HEK293 (cell line): ENCODE data around the gene ZSCAN31.

ENCODE experiments used
- CTCF ChIA-PET: fragments of 350-600 bp; formaldehyde crosslinking; extraction: SDS; loops from one replicate; lab custom pipeline; 2021; ENCODE audit warnings: antibody characterized with exemption; lab: Yijun Ruan, JAX
- POLR2A ChIA-PET: fragments of 300-600 bp; formaldehyde crosslinking; extraction: SDS; loops from one replicate; lab custom pipeline; 2020; ENCODE audit warnings: antibody characterized with exemption, inconsistent platforms; lab: Yijun Ruan, JAX
- H3K27ac ChIP-seq: fragments of 200-500 bp; sonication (Bioruptor generic); 2 replicates; pipeline ENCODE4 v1.5.1; 2014; ENCODE audit warnings: low read depth, low read length, control low read depth, inconsistent platforms; ENCODE audit errors: extremely low read depth
- H3K36me3 ChIP-seq, 2 experiments: fragments of 200-500 bp in 1 of 2; sonication (Bioruptor generic) in 1 of 2; 1 replicate in 1 of 2; 2 replicates in 1 of 2; pipeline ENCODE4 v1.5.1; 2014 to 2017; ENCODE audit warnings: inconsistent platforms in 2 of 2, low read length in 2 of 2; ENCODE audit not compliant: control insufficient read depth in 2 of 2, insufficient read depth in 1 of 2
- H3K4me1 ChIP-seq: fragments of 200-500 bp; sonication (Bioruptor generic); 2 replicates; pipeline ENCODE4 v1.5.1; 2014; ENCODE audit warnings: mild to moderate bottlenecking, low read length, inconsistent platforms; ENCODE audit not compliant: control insufficient read depth, insufficient read depth
- H3K4me3 ChIP-seq: 2 replicates; pipeline ENCODE4 v1.5.1; 2011; ENCODE audit warnings: low read depth, mild to moderate bottlenecking, control low read depth, low read length, moderate library complexity
- H3K9me3 ChIP-seq: fragments of 200-500 bp; sonication (Bioruptor generic); 2 replicates; pipeline ENCODE4 v1.5.1; 2014; ENCODE audit warnings: low read depth, low read length, inconsistent platforms; ENCODE audit not compliant: control insufficient read depth, insufficient read depth
- KLF16 ChIP-seq: fragments of 450-650 bp; formaldehyde crosslinking; IDR thresholded peaks from 2 replicates; pipeline ENCODE4 v1.5.1; 2017; ENCODE audit warnings: missing biosample characterization, missing genetic modification characterization
- SCRT2 ChIP-seq: fragments of 450-650 bp; formaldehyde crosslinking; IDR thresholded peaks from 2 replicates; pipeline ENCODE4 v1.5.1; 2016; ENCODE audit warnings: missing biosample characterization, missing genetic modification characterization
- SETDB1 ChIP-seq: IDR thresholded peaks from one replicate; pipeline ENCODE4 v1.6.1; 2017; ENCODE audit warnings: mild to moderate bottlenecking, low read length, moderate library complexity, mixed read lengths; ENCODE audit not compliant: insufficient read length
- ZBTB17 ChIP-seq: fragments of 450-650 bp; formaldehyde crosslinking; IDR thresholded peaks from 2 replicates; pipeline ENCODE4 v1.5.1; 2016; ENCODE audit warnings: missing biosample characterization, missing genetic modification characterization
- ZNF138 ChIP-seq: fragments of 450-650 bp; formaldehyde crosslinking; IDR thresholded peaks from 2 replicates; pipeline ENCODE4 v1.5.1; 2016; ENCODE audit warnings: missing biosample characterization, missing genetic modification characterization, borderline replicate concordance
- ZNF266 ChIP-seq: fragments of 450-650 bp; formaldehyde crosslinking; IDR thresholded peaks from 2 replicates; pipeline ENCODE4 v1.5.1; 2016; ENCODE audit warnings: missing biosample characterization, missing genetic modification characterization, low read depth
- ZNF274 ChIP-seq, 2 experiments: fragments of 200-500 bp in 1 of 2; fragments of 450-650 bp in 1 of 2; sonication (Bioruptor generic) in 1 of 2; formaldehyde crosslinking in 1 of 2; IDR thresholded peaks; 2 replicates each; pipeline versions ENCODE4 v1.5.1 to v1.6.1; 2014 to 2016; ENCODE audit warnings: borderline replicate concordance in 1 of 2, inconsistent platforms in 1 of 2, low read length in 1 of 2, missing biosample characterization in 1 of 2, missing genetic modification characterization in 1 of 2
- ZNF514 ChIP-seq: fragments of 450-650 bp; formaldehyde crosslinking; IDR thresholded peaks from 2 replicates; pipeline ENCODE4 v1.5.1; 2016; ENCODE audit warnings: missing biosample characterization, missing genetic modification characterization
- ZNF544 ChIP-seq: fragments of 450-650 bp; formaldehyde crosslinking; IDR thresholded peaks from 2 replicates; pipeline ENCODE4 v1.5.0; 2017; ENCODE audit warnings: missing biosample characterization, missing genetic modification characterization
- ZNF610 ChIP-seq: fragments of 450-650 bp; formaldehyde crosslinking; IDR thresholded peaks from 2 replicates; pipeline ENCODE4 v1.5.1; 2016; ENCODE audit warnings: missing biosample characterization, missing genetic modification characterization, borderline replicate concordance
- ZNF677 ChIP-seq: fragments of 450-650 bp; IDR thresholded peaks from 2 replicates; pipeline ENCODE4 v1.5.0; 2018; ENCODE audit warnings: missing biosample characterization, mild to moderate bottlenecking, missing genetic modification characterization, moderate library complexity
- ZNF692 ChIP-seq: fragments of 450-650 bp; formaldehyde crosslinking; IDR thresholded peaks from 2 replicates; pipeline ENCODE4 v1.5.1; 2016; ENCODE audit warnings: missing biosample characterization, missing genetic modification characterization
- ZNF747 ChIP-seq: fragments of 450-650 bp; formaldehyde crosslinking; IDR thresholded peaks from 2 replicates; pipeline ENCODE4 v1.5.1; 2016; ENCODE audit warnings: missing biosample characterization, missing genetic modification characterization
- ZSCAN5A ChIP-seq: fragments of 450-650 bp; formaldehyde crosslinking; IDR thresholded peaks from 2 replicates; pipeline ENCODE4 v1.5.1; 2016; ENCODE audit warnings: missing biosample characterization, missing genetic modification characterization
- TF ChIP-seq, protein P1 (sequence below): fragments of 450-650 bp; formaldehyde crosslinking; IDR thresholded peaks from 2 replicates; pipeline ENCODE4 v1.5.1; 2016; ENCODE audit warnings: missing biosample characterization, missing genetic modification characterization
- TF ChIP-seq, protein P2 (sequence below): fragments of 450-650 bp; formaldehyde crosslinking; IDR thresholded peaks from 2 replicates; pipeline ENCODE4 v1.5.1; 2016; ENCODE audit warnings: missing biosample characterization, missing genetic modification characterization

The ZSCAN31 gene

GRCh38 chr6:28345201-28345600 is 9.3 kb upstream of the ZSCAN31 start (continued):
- TF ChIP-seq ZNF610 (no peak), ZNF544 (tag by site-specific recombination) (no peak), ZNF747 (no peak)
- TF ChIP-seq, protein P1, sequence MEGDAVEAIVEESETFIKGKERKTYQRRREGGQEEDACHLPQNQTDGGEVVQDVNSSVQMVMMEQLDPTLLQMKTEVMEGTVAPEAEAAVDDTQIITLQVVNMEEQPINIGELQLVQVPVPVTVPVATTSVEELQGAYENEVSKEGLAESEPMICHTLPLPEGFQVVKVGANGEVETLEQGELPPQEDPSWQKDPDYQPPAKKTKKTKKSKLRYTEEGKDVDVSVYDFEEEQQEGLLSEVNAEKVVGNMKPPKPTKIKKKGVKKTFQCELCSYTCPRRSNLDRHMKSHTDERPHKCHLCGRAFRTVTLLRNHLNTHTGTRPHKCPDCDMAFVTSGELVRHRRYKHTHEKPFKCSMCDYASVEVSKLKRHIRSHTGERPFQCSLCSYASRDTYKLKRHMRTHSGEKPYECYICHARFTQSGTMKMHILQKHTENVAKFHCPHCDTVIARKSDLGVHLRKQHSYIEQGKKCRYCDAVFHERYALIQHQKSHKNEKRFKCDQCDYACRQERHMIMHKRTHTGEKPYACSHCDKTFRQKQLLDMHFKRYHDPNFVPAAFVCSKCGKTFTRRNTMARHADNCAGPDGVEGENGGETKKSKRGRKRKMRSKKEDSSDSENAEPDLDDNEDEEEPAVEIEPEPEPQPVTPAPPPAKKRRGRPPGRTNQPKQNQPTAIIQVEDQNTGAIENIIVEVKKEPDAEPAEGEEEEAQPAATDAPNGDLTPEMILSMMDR, result no peak

DNA sequence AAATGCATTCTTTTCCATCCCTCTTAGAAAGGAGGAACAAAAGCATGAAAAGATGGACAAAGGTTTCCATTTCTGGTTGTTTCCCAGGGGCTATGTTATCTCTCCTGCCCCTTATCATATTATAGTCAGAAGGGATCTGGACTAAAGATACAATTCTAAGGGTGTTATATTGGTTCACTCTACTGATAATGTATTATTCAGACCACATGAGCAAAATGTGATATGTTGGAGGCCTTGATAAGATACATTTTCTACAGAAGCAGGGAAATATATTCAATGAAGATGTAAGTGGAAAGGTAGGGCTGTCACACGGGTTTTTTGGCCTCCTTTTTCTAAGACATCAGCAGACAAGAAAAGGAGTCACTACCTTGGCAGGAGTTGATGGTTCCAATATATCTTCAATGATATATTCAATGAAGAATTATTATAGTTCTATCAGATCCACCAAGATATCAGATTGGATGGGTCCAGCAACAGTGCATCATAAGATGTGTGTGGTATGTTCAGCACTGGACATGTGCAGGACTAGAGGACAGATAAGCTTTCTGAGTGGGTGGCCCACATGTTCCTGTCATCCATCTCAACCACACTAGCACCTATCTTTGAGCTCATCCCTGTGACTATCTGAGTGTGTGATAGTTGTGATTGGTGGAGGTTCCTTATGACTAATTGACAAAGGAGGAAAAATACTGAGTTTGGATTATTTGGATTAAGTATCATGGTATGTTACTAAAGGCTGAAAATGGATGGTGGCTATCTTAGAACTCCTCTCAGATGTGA is 8.1 kb upstream of the ZSCAN31 start:
- Histone ChIP-seq H3K36me3 (no peaks in the 10 kb centered on the region), H3K4me3 (no peak overlapping the region), H3K27ac (no peak overlapping the region), H3K4me1 (no peaks in the 10 kb centered on the region), H3K9me3 (no peaks in the 10 kb centered on the region)
- POLR2A ChIA-PET, result no interaction called here
- CTCF ChIA-PET, result interaction anchor here (0.6 kb wide), 1 partner anchor 14 kb away, joined by 3 read pairs; no protein-coding TSS in a partner anchor
- TF ChIP-seq ZNF692 (tag by site-specific recombination), result no peak
- TF ChIP-seq ZNF514 (tag by site-specific recombination), result no peak
- no peak for TF ChIP-seq ZNF138
- TF ChIP-seq KLF16 (tag by site-specific recombination), result no peak

DNA sequence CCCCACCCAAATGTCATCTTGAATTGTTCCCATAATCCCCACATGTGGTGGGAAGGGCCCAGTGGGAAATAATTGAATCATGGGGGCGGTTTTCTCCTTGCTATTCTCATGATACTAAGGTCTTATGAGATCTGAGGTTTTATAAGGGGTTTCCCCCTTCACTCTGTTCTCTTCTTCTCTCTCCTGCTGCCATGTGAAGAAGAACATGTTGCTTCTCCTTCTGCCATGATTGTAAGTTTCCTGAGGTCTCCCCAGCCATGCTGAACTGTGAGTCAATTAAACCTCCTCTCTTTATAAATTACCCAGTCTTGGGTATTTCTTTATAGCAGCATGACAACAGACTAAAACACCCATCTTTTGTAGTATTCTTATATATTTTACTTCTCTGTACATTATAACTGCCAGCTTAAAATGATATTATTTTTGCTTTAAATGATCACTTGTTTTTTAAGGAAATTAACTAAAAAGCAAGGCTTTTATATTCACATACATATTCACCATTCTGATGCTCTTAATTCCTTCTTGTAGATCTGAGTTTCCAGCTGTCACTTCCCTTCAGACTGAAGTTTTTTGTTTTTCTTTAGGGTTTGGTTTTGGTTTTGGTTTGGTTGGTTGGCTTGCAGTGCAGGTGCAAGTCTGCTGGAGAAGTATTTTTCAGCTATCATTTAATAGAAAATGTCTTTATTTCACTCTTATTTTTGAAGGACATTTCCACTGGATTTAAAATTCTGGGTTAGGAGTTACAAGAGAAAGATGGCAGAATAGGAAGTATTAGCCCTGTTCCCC is 4.6 kb upstream of the ZSCAN31 start:
- Histone ChIP-seq H3K9me3 (no peaks in the 10 kb centered on the region), H3K4me1 (peaks cover 4% of the 10 kb centered on the region; the same call in 1 of the 2 replicates), H3K4me3 (no peak overlapping the region), H3K36me3 (no peaks in the 10 kb centered on the region), H3K27ac (no peak overlapping the region)
- TF ChIP-seq ZNF677 (tag by site-specific recombination) (no peak), SETDB1 (peak; percentile 20)
- POLR2A ChIA-PET, result no interaction called here
- CTCF ChIA-PET, result no interaction called here

- no peaks in the 10 kb centered on the region for H3K9me3 ChIP-seq
- H3K36me3 ChIP-seq, result no peaks in the 10 kb centered on the region
- POLR2A ChIA-PET, result interaction anchor here (0.5 to 4.0 kb wide), 10 partner anchors 8 to 196 kb away, joined by 3 to 37 read pairs (median 18); partner anchors contain the start of genes PGBD1, ZKSCAN3, ZKSCAN4 and ZKSCAN8
- TF ChIP-seq, protein P2, sequence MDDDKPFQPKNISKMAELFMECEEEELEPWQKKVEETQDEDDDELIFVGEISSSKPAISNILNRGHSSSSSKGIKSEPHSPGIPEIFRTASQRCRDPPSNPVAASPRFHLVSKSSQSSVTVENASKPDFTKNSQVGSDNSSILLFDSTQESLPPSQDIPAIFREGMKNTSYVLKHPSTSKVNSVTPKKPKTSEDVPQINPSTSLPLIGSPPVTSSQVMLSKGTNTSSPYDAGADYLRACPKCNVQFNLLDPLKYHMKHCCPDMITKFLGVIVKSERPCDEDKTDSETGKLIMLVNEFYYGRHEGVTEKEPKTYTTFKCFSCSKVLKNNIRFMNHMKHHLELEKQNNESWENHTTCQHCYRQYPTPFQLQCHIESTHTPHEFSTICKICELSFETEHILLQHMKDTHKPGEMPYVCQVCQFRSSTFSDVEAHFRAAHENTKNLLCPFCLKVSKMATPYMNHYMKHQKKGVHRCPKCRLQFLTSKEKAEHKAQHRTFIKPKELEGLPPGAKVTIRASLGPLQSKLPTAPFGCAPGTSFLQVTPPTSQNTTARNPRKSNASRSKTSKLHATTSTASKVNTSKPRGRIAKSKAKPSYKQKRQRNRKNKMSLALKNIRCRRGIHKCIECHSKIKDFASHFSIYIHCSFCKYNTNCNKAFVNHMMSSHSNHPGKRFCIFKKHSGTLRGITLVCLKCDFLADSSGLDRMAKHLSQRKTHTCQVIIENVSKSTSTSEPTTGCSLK, result no peak
- TF ChIP-seq ZNF274 (IDR thresholded peaks at IDR 0.05; ENCODE audit: low read length) (no peak), ZNF274 (tag by site-specific recombination; IDR thresholded peaks at IDR 0.05; ENCODE audit: borderline replicate concordance) (no peak), ZNF266 (tag by site-specific recombination) (no peak), SCRT2 (no peak), ZBTB17 (tag by site-specific recombination) (peak; percentile 68), ZSCAN5A (tag by site-specific recombination) (no peak)
- H3K4me1 ChIP-seq, result peaks cover 4% of the 10 kb centered on the region; the same call in 1 of the 2 replicates
- CTCF ChIA-PET, result interaction anchor here (0.6 to 0.9 kb wide), 2 partner anchors 10 to 73 kb away, joined by 3 read pairs; no protein-coding TSS in a partner anchor
- peak overlapping the region; percentile 88 for H3K27ac ChIP-seq
- H3K4me3 ChIP-seq, result peak overlapping the region; percentile 78; the same call in 1 of the 2 replicates
These were observed 1.2 kb upstream of the ZSCAN31 start for GRCh38 chr6:28337121-28337520.
